GM10266 (cell line): Measurements from ENCODE around the gene TNFRSF13B.

Experiments used
- DNase-seq: peaks from one replicate; pipeline ENCODE4 v3.0.0; 2012; ENCODE audit errors: extremely low spot score
- CTCF ChIP-seq: IDR thresholded peaks from 2 replicates; pipeline ENCODE4 v1.5.1; 2012; ENCODE audit warnings: mild to moderate bottlenecking, low read depth; ENCODE audit not compliant: control insufficient read depth, insufficient read depth; ENCODE audit errors: missing control alignments

The TNFRSF13B gene

DNA sequence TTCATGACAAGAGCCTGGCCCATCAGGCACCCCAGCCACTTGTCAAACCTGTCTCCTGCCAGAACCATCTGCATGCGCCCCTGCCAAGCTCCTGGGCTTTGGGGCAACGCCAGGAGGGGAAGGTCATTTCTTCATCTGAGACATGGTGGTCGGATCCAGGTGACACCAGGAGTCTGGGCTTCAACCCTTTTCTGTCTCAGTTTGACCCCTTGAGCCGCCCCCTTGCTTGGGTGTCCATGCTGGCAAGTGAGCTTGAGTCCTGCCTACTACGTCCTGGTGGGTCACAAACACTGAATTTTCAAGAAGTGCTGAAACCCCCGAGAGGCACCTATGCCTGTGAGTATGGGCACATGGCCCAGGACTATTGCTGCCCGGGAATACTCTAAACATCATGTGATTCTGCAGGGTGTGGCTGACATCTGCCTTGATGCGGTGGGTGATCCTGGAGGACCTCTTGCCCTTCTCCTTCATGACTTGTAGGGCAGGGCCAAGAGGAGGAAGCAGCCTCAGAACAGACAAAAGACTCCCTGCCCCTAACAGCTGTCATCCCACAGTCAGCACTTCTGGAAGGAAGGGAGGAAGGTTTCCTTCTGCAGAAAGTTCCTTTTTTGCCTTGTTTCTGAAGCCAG is 43.4 kb downstream of the TNFRSF13B start:
- no peak for TF ChIP-seq CTCF
- DNase-seq, result no peak

GRCh38 chr17:16927641-16928321 is 44.1 kb downstream of the TNFRSF13B start:
- DNase-seq, result no peak
- no peak for TF ChIP-seq CTCF

GRCh38 chr17:16926571-16927451 is 45.1 kb downstream of the TNFRSF13B start:
- DNase-seq, result no peak
- TF ChIP-seq CTCF, result no peak

DNA sequence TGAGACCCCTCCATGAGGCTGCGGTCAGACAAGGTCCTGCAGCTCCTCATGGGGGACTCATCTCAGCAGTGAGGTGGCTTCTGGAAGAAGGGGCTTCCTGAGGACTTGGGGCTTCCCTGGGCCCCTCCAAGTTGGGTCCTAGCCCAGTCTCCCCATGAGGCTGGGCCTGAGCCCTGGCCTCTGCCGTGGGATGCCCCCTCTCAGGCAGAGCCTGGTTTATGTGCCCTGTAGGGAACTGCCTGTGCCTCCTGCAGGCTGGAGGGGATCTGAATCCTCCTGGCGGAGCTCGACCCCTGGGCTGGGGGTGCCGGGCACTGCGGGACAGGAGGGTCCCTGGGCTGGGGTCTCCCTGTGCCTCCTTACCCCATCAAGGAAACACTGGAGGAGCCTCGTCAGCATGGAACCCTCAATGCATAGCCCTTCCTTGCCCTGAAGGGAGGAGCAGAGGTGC is 45.8 kb downstream of the TNFRSF13B start:
- no peak for TF ChIP-seq CTCF
- no peak for DNase-seq

- no peak for TF ChIP-seq CTCF
- no peak for DNase-seq
These were observed 46.4 kb downstream of the TNFRSF13B start for GRCh38 chr17:16925461-16926060.

- no peak for TF ChIP-seq CTCF
- DNase-seq, result no peak
These were observed 47.0 kb downstream of the TNFRSF13B start for GRCh38 chr17:16924696-16925440.
